Peyer's patch (tissue), 4 donors: ENCODE results near the gene PLCD4. TPM values are rescaled to one million over a fixed set of nuclear protein-coding genes. Genes with fewer than 3 reads are reported as not detected.

Experiments
- DNase-seq, 3 donors: peaks; one replicate each; pipeline ENCODE4 v3.0.0-alpha.2; 2017 to 2019
- H3K27ac ChIP-seq, 4 donors: fragments of 200-600 bp; sonication (generic); one replicate each; pipeline ENCODE4 v1.5.1; 2016 to 2019
- H3K27me3 ChIP-seq, 2 donors: fragments of 200-600 bp; sonication (generic); one replicate each; pipeline ENCODE4 v1.5.1; 2019
- H3K36me3 ChIP-seq, 3 donors: fragments of 200-600 bp; sonication (generic); one replicate each; pipeline ENCODE4 v1.5.1; 2016 to 2019
- H3K4me1 ChIP-seq, 4 donors: fragments of 200-600 bp; sonication (generic); one replicate each; pipeline ENCODE4 v1.5.1; 2016 to 2019
- H3K4me3 ChIP-seq, 4 donors: fragments of 200-600 bp; sonication (generic); 1 replicate in 3 of 4; 2 replicates in 1 of 4; pipeline ENCODE4 v1.5.1; 2016 to 2019; ENCODE audit warnings: mild to moderate bottlenecking in 1 of 4
- H3K9me3 ChIP-seq, 4 donors: fragments of 200-600 bp; sonication (generic); one replicate each; pipeline ENCODE4 v1.5.1; 2016 to 2019; ENCODE audit warnings: mild to moderate bottlenecking in 1 of 4
- POLR2A ChIP-seq, 2 donors: fragments of 450-650 bp; IDR thresholded peaks; one replicate each; pipeline ENCODE4 v1.5.1; 2017; ENCODE audit warnings: antibody characterized with exemption in 2 of 2, mild to moderate bottlenecking in 2 of 2, moderate library complexity in 2 of 2
- total RNA-seq, 4 donors: library from RNA; depleted of rRNA; stranded (reverse); fragments of >200 nt; gene quantifications; one replicate each; pipeline ENCODE4 v1.1.0, GENCODE V29; 2016
- TF ChIP-seq, protein P1 (sequence below), 6 experiments: fragments of 450-650 bp in 4 of 6; fragments of 200-600 bp in 2 of 6; sonication (generic) in 1 of 6; IDR thresholded peaks; one replicate each; pipeline ENCODE4 v1.5.1; 2017 to 2019; ENCODE audit warnings: antibody characterized with exemption in 6 of 6, mild to moderate bottlenecking in 3 of 6, moderate library complexity in 1 of 6

Gene PLCD4
- total RNA-seq, 4 donors from 2014 or later: 1.5 to 9.9 (median 3.6) TPM; not detected in 1

DNA sequence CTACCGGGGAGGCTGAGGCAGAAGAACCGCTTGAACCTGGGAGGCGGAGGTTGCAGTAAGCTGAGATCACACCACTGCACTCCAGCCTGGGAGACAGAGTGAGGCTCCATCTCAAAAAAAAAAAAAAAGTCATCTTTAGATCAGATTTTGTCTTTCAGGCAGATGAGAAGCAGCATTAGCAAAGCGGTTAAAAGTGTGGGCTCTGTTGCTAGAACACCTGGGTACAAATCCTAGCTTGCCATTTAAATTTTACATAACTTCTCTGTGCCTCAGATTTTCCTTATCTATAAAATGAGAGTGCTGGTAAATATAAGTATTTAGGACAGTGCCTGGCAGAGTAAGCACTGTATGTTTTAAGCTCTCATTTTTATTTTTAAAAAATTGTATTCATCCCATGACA is 30.8 kb upstream of the PLCD4 start:
- Histone ChIP-seq H3K27me3 (no peaks in the 10 kb centered on the region), H3K27ac (no peak overlapping the region), H3K4me3 (no peak overlapping the region), H3K9me3 (no peaks in the 10 kb centered on the region), H3K4me1 (no peaks in the 10 kb centered on the region), H3K36me3 (peaks cover 0 to 36% (median 0%) of the 10 kb centered on the region in 3 donors)
- DNase-seq: no peak
- TF ChIP-seq, protein P1, sequence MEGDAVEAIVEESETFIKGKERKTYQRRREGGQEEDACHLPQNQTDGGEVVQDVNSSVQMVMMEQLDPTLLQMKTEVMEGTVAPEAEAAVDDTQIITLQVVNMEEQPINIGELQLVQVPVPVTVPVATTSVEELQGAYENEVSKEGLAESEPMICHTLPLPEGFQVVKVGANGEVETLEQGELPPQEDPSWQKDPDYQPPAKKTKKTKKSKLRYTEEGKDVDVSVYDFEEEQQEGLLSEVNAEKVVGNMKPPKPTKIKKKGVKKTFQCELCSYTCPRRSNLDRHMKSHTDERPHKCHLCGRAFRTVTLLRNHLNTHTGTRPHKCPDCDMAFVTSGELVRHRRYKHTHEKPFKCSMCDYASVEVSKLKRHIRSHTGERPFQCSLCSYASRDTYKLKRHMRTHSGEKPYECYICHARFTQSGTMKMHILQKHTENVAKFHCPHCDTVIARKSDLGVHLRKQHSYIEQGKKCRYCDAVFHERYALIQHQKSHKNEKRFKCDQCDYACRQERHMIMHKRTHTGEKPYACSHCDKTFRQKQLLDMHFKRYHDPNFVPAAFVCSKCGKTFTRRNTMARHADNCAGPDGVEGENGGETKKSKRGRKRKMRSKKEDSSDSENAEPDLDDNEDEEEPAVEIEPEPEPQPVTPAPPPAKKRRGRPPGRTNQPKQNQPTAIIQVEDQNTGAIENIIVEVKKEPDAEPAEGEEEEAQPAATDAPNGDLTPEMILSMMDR (IDR thresholded peaks at IDR 0.05): no peak
- no peak for TF ChIP-seq POLR2A (IDR thresholded peaks at IDR 0.05)

DNA sequence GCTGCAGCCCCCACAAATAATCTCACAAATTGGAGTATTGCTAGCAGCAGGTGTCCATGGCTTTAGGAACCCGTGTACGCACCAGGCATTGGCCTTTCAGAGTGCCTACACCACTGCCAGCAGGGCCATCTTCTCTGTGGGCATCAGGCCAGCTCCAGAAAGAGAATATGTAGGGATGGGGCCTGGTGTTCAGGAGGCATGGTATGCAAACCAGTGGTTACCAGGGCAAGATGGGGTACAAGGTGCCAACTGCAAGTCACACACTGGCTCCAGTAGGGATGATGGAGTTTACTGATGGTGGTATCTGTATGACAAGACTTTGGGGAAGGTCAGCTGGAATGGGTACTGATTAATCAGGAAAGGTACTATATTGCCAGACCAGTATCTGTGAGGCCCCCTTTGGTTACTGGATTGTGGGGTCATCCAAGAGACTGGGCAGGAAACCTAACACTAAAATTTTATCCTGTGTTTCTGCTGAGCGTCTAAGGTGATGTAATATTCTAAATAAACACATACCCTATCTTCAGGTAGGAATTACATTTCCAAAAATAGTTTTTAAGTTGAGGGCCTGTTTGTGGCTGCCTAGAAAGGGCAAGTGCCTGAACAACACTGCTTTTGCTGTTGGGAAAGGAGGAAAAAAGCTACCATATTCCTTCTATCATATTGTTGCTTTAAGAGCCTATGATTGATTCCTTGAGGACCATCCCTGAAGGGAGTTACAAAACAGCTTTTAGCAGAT is 30.0 kb upstream of the PLCD4 start:
- TF ChIP-seq, protein P1 (IDR thresholded peaks at IDR 0.05): no peak
- no peak for TF ChIP-seq POLR2A (IDR thresholded peaks at IDR 0.05)
- H3K4me1 ChIP-seq: no peaks in the 10 kb centered on the region
- no peaks in the 10 kb centered on the region for H3K27me3 ChIP-seq
- no peak for DNase-seq
- H3K27ac ChIP-seq: no peak overlapping the region
- no peaks in the 10 kb centered on the region for H3K9me3 ChIP-seq
- H3K4me3 ChIP-seq: no peak overlapping the region
- peaks cover 0 to 38% (median 0%) of the 10 kb centered on the region in 3 donors for H3K36me3 ChIP-seq

DNA sequence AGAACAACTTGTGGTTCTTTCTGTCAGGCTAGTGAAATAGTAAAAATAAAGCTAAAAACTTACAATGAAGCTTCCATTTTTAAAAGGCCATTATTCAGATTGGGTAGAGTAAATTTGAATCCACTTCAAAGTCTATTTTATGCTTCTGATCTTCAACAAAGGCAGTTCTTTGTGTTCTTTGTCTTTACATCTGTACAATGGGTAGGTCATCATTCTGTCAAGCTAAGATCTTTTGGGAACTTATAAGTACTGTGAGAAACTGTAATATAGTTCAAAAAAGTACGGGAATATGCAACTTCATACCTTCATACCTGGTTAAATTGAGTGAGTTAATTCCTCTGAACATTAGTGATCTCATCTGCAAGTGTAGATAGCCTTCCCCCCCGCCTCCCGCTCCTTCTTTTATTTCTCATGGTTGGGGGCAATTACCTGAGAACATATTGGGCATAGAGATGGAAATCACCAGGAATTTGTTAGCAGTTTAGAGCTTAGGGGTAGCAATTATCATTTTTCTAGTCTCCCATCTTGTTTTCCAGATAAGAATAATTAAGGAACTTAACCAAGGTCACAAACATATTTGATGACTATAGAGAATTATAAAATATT is 29.3 kb upstream of the PLCD4 start:
- Histone ChIP-seq H3K27me3 (no peaks in the 10 kb centered on the region), H3K4me3 (no peak overlapping the region), H3K4me1 (no peaks in the 10 kb centered on the region), H3K27ac (no peak overlapping the region), H3K9me3 (no peaks in the 10 kb centered on the region), H3K36me3 (peaks cover 0 to 39% (median 0%) of the 10 kb centered on the region in 3 donors)
- TF ChIP-seq, protein P1 (IDR thresholded peaks at IDR 0.05): no peak
- TF ChIP-seq POLR2A (IDR thresholded peaks at IDR 0.05): no peak
- no peak for DNase-seq

DNA sequence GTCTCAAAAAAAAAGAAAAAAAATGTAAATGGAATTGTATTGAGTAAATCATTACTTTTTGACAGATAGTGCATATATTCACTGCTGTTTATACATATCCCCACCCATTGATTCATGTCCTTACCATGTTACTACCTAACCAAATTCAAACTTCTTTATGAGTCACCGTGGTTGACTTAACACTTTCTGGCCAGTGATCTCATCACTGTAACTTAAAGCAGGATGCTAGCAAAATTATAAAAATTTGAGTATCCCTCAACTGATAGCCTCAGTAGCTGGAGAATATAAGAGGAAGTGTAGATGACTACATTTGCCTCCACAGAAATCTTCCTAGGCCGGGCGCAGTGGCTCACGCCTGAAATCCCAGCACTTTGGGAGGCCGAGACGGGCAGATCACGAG is 25.6 kb upstream of the PLCD4 start:
- no peaks in the 10 kb centered on the region for H3K4me1 ChIP-seq
- no peak for DNase-seq
- no peak overlapping the region for H3K4me3 ChIP-seq
- no peak overlapping the region for H3K27ac ChIP-seq
- no peaks in the 10 kb centered on the region for H3K9me3 ChIP-seq
- H3K36me3 ChIP-seq: peaks cover 0 to 64% (median 0%) of the 10 kb centered on the region in 3 donors
- no peaks in the 10 kb centered on the region for H3K27me3 ChIP-seq
- no peak for TF ChIP-seq POLR2A (IDR thresholded peaks at IDR 0.05)
- TF ChIP-seq, protein P1 (IDR thresholded peaks at IDR 0.05): no peak

DNA sequence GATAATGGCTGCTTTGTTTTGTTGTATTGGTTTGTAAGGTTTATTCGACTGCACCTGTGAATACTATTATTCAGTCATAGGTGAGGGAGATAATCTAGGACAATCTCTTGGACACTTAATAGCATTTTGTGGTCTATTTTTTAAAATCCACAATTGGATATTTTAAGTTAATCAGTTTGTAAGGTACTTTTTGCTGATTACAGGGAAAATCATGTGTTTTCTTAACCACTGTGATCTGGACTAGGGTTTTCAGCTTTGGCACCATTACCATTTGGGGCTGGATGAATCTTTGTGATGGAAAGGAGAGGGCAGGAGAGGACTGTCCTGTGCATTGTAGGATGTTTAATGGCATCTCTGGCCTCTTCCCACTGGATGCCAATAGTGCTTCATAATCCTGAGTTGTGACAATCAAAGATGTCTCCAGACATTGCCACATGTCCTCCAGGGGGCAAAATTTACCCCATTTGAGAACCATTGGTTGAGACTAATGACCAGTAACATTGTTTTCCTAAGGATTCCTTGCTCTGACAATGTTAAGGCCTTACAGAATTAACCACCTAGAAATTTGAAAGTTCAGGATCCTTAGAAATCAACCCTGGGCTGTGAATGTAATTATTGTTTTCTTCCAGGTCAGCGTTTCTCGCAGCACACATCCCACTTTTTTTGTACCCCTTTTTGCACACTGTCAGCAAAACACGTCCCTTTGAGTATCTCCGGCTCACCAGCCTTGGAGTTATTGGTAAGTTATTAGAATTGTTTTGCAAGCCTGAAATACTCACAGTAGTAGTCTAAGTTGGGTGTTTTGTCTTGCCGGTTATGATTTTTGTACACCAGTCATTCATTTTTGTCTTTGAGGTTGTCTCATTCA is 23.5 kb upstream of the PLCD4 start:
- H3K27me3 ChIP-seq: no peaks in the 10 kb centered on the region
- no peak for TF ChIP-seq POLR2A (IDR thresholded peaks at IDR 0.05)
- TF ChIP-seq, protein P1 (IDR thresholded peaks at IDR 0.05): no peak
- no peak for DNase-seq
- peaks cover 0 to 80% (median 0%) of the 10 kb centered on the region in 3 donors for H3K36me3 ChIP-seq
- H3K4me3 ChIP-seq: no peak overlapping the region
- no peaks in the 10 kb centered on the region for H3K9me3 ChIP-seq
- H3K27ac ChIP-seq: no peak overlapping the region
- H3K4me1 ChIP-seq: no peaks in the 10 kb centered on the region
